Endodermal cell (in vitro differentiated cells): Measurements from ENCODE around the gene TNS3. TPM values are rescaled to one million over a fixed set of nuclear protein-coding genes. Genes with fewer than 3 reads are reported as not detected.

ENCODE experiments used
- DNase-seq: peaks from one replicate; pipeline ENCODE4 v3.0.0-alpha.2; 2017
- H3K27ac ChIP-seq: 2 replicates; pipeline ENCODE4 v1.5.1; 2013; ENCODE audit warnings: mild to moderate bottlenecking, low read depth, low read length, moderate library complexity
- H3K27me3 ChIP-seq: 2 replicates; pipeline ENCODE4 v1.6.1; 2013; ENCODE audit warnings: mild to moderate bottlenecking, low read length, moderate library complexity; ENCODE audit not compliant: insufficient read depth, control insufficient read depth, poor library complexity, severe bottlenecking
- H3K36me3 ChIP-seq: 2 replicates; pipeline ENCODE4 v1.7.0; 2013; ENCODE audit warnings: mild to moderate bottlenecking, low read length, moderate library complexity; ENCODE audit not compliant: control insufficient read depth, insufficient read depth
- H3K4me1 ChIP-seq: one replicate; pipeline ENCODE4 v1.7.0; 2013; ENCODE audit warnings: low read length; ENCODE audit not compliant: control insufficient read depth, insufficient read depth
- H3K4me3 ChIP-seq: 2 replicates; pipeline ENCODE4 v1.5.1; 2013; ENCODE audit warnings: mild to moderate bottlenecking, low read length, moderate library complexity
- H3K9ac ChIP-seq: 2 replicates; pipeline ENCODE4 v1.6.1; 2013; ENCODE audit warnings: mild to moderate bottlenecking, low read length, moderate library complexity; ENCODE audit not compliant: poor library complexity, severe bottlenecking; ENCODE audit errors: extremely low read depth
- H3K9me3 ChIP-seq: 2 replicates; pipeline ENCODE4 v1.6.1; 2013; ENCODE audit warnings: mild to moderate bottlenecking, low read length, moderate library complexity; ENCODE audit not compliant: control insufficient read depth
- H3K27ac Mint-ChIP-seq: 2 replicates; pipeline ENCODE4 v1.8.0; 2020; ENCODE audit warnings: mixed read lengths
- H3K27me3 Mint-ChIP-seq: 2 replicates; pipeline ENCODE4 v1.8.0; 2021; ENCODE audit warnings: mild to moderate bottlenecking, mixed read lengths; ENCODE audit not compliant: insufficient read depth
- H3K36me3 Mint-ChIP-seq: 2 replicates; pipeline ENCODE4 v1.8.0; 2020; ENCODE audit warnings: low read depth, mixed read lengths
- H3K4me1 Mint-ChIP-seq: 2 replicates; pipeline ENCODE4 v1.8.0; 2020; ENCODE audit warnings: mixed read lengths
- H3K4me3 Mint-ChIP-seq: 2 replicates; pipeline ENCODE4 v1.8.0; 2020; ENCODE audit warnings: mild to moderate bottlenecking, moderate library complexity, mixed read lengths
- H3K9me3 Mint-ChIP-seq: 2 replicates; pipeline ENCODE4 v1.8.0; 2020; ENCODE audit warnings: mild to moderate bottlenecking, mixed read lengths
- CTCF ChIP-seq: fragments of 200-600 bp; sonication (generic); conservative IDR thresholded peaks from 2 replicates; pipeline ENCODE4 v1.5.0; 2021; ENCODE audit warnings: antibody characterized with exemption, mild to moderate bottlenecking
- WGBS, 2 experiments: methylation state at CpG; one replicate each; pipeline versions ENCODE4 v1.1.5 to v1.1.7; 2013; ENCODE audit warnings: missing lambda C conversion rate in 2 of 2, mixed read lengths in 1 of 2; ENCODE audit not compliant: insufficient coverage in 1 of 2, insufficient read length in 1 of 2; 5-methylcytosine and 5-hydroxymethylcytosine counted together
- total RNA-seq, 2 donors: library from RNA; stranded (reverse); fragmentation: NEBNext Ultra II Directional in 1 of 2; extraction: Animal tissue kit (Norgen Biotek cat#: 25700) in 1 of 2; gene quantifications; 2 replicates in 1 of 2; 3 replicates in 1 of 2; pipeline ENCODE4 v1.2.1, GENCODE V29; 2021

Gene TNS3
- total RNA-seq, 2 donors from 2014 or later, result 33.8 to 38.5 TPM

GRCh38 chr7:47379629-47380324 is 202.1 kb downstream of the TNS3 start:
- TF ChIP-seq CTCF, result no peak
- DNase-seq, result peak; percentile 81
- Histone ChIP-seq H3K27me3 (no peaks in the 10 kb centered on the region), H3K9me3 (no peaks in the 10 kb centered on the region), H3K27ac (peak overlapping the region; percentile 92), H3K4me3 (no peak overlapping the region), H3K4me1 (peaks cover 12% of the 10 kb centered on the region), H3K36me3 (no peaks in the 10 kb centered on the region), H3K9ac (no peak overlapping the region)
- no peaks in the 10 kb centered on the region for H3K9me3 Mint-ChIP-seq
- WGBS, 2 experiments, result 66 to 67% methylated on average over 9 to 20 of the region's 20 CpGs
- no peak overlapping the region for H3K4me3 Mint-ChIP-seq
- H3K27ac Mint-ChIP-seq, result no peak overlapping the region
- no peaks in the 10 kb centered on the region for H3K27me3 Mint-ChIP-seq
- H3K4me1 Mint-ChIP-seq, result peaks cover 43% of the 10 kb centered on the region
- no peaks in the 10 kb centered on the region for H3K36me3 Mint-ChIP-seq

GRCh38 chr7:47378728-47379395 is 203.0 kb downstream of the TNS3 start:
- Mint-ChIP-seq H3K27ac (no peak overlapping the region), H3K4me1 (peaks cover 48% of the 10 kb centered on the region), H3K9me3 (no peaks in the 10 kb centered on the region), H3K4me3 (no peak overlapping the region), H3K27me3 (no peaks in the 10 kb centered on the region), H3K36me3 (no peaks in the 10 kb centered on the region)
- Histone ChIP-seq H3K36me3 (no peaks in the 10 kb centered on the region), H3K4me1 (peaks cover 12% of the 10 kb centered on the region), H3K4me3 (no peak overlapping the region), H3K9me3 (no peaks in the 10 kb centered on the region), H3K9ac (no peak overlapping the region), H3K27me3 (no peaks in the 10 kb centered on the region), H3K27ac (no peak overlapping the region)
- WGBS, 2 experiments, result 91 to 94% methylated on average over 6 to 11 of the region's 11 CpGs
- TF ChIP-seq CTCF, result no peak
- DNase-seq, result no peak

GRCh38 chr7:47377741-47378140 is 204.2 kb downstream of the TNS3 start:
- Mint-ChIP-seq H3K9me3 (no peaks in the 10 kb centered on the region), H3K27me3 (no peaks in the 10 kb centered on the region), H3K4me3 (no peak overlapping the region), H3K36me3 (no peaks in the 10 kb centered on the region), H3K4me1 (peaks cover 50% of the 10 kb centered on the region), H3K27ac (peak overlapping the region; percentile 42)
- peak; percentile 66 for DNase-seq
- no peaks in the 10 kb centered on the region for H3K36me3 ChIP-seq
- no peaks in the 10 kb centered on the region for H3K27me3 ChIP-seq
- 68 to 82% methylated on average over 3 to 4 of the region's 4 CpGs for WGBS, 2 experiments
- no peak overlapping the region for H3K4me3 ChIP-seq
- TF ChIP-seq CTCF, result no peak
- no peak overlapping the region for H3K9ac ChIP-seq
- peaks cover 12% of the 10 kb centered on the region for H3K4me1 ChIP-seq
- no peaks in the 10 kb centered on the region for H3K9me3 ChIP-seq
- no peak overlapping the region for H3K27ac ChIP-seq
